Measurements from ENCODE around the gene SLC25A45.

DNA sequence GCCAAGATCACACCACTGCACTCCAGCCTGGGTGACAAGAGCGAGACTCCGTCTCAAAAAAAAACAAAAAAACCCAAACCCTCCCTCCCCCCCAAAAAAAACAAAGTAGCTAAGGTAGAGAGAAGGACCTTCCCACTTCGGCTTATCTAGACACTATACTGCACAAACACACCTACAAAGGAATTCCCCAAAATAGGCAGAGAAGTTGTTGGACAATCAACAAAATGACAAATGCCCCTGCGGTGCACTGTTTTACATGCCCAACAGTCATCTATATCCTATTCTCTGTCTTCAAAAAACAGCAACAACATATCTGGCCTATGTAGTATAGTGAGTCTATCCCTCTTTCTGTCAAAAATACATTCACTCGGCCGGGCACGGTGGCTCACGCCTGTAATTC, 55.4 kb downstream of the SLC25A45 start:
- TF ChIP-seq, protein P1, sequence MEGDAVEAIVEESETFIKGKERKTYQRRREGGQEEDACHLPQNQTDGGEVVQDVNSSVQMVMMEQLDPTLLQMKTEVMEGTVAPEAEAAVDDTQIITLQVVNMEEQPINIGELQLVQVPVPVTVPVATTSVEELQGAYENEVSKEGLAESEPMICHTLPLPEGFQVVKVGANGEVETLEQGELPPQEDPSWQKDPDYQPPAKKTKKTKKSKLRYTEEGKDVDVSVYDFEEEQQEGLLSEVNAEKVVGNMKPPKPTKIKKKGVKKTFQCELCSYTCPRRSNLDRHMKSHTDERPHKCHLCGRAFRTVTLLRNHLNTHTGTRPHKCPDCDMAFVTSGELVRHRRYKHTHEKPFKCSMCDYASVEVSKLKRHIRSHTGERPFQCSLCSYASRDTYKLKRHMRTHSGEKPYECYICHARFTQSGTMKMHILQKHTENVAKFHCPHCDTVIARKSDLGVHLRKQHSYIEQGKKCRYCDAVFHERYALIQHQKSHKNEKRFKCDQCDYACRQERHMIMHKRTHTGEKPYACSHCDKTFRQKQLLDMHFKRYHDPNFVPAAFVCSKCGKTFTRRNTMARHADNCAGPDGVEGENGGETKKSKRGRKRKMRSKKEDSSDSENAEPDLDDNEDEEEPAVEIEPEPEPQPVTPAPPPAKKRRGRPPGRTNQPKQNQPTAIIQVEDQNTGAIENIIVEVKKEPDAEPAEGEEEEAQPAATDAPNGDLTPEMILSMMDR (IDR thresholded peaks at IDR 0.05; ENCODE audit: low read length) = no peak
- TF ChIP-seq EZH2 (optimal IDR thresholded peaks at IDR 0.05; ENCODE audit: low read depth, low read length) (no peak), EZH2phosphoT487 (IDR thresholded peaks at IDR 0.05; ENCODE audit: low read length) (no peak)

Data from MM.1S (cell line).